Measurements from ENCODE around the gene TOR2A. TPM values are rescaled to one million over a fixed set of nuclear protein-coding genes. Genes with fewer than 3 reads are reported as not detected.
A peak's percentile ranks its signal among the peaks of the same experiment; 100 is the strongest.

The TOR2A gene
- total and polyA plus RNA-seq, 2 of the 8 experiments (the other 6 are each of a cell fraction or from before 2014, with no cell fraction given), result 18.7 to 24.9 TPM

DNA sequence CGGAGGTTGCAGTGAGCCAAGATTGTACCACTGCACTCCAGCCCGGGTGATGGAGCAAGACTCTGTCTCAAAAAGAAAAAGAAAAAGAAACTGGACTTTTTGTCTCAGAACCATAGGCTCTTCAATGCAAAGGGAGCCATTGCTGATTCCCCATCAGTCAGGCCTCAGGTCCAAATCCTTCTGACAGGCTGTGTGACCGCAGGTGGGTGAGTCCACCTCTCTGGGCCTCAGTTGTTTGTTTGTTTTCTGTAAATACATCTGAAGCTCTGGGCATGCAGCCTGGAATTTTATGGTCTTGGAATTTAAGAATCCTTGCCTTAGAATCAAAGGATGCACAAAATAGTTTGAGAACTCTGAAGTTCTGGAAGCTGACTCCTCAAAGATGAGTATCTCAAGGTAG is 21.1 kb upstream of the TOR2A start:
- no peak overlapping the region for H2BK12ac ChIP-seq (ENCODE audit: low read depth, low read length)
- FAIRE-seq, result no peak
- 88% methylated on average over 3 of the region's 3 CpGs; no CpG with 5 or more reads in 1 of the 2 experiments for WGBS, 2 experiments (ENCODE audit: extremely low coverage in 1 of 2, insufficient coverage in 1 of 2, insufficient read length in 1 of 2, insufficient replicate concordance in 2 of 2, low coverage in 1 of 2, low lambda C conversion rate in 2 of 2, missing lambda C conversion rate in 1 of 2)
- TF ChIP-seq, protein P1, sequence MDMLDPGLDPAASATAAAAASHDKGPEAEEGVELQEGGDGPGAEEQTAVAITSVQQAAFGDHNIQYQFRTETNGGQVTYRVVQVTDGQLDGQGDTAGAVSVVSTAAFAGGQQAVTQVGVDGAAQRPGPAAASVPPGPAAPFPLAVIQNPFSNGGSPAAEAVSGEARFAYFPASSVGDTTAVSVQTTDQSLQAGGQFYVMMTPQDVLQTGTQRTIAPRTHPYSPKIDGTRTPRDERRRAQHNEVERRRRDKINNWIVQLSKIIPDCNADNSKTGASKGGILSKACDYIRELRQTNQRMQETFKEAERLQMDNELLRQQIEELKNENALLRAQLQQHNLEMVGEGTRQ (IDR thresholded peaks at IDR 0.05; ENCODE audit: low read length), result no peak
- TF ChIP-seq, protein P2, sequence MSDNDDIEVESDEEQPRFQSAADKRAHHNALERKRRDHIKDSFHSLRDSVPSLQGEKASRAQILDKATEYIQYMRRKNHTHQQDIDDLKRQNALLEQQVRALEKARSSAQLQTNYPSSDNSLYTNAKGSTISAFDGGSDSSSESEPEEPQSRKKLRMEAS (IDR thresholded peaks at IDR 0.05), result no peak
- TF ChIP-seq POLR2A (IDR thresholded peaks at IDR 0.05; ENCODE audit: control extremely low read depth in 1 of 2, low read depth in 2 of 2, low read length in 2 of 2) (no peak), JUN (IDR thresholded peaks at IDR 0.05; ENCODE audit: low read depth, low read length) (no peak), RNF2 (IDR thresholded peaks at IDR 0.05; ENCODE audit: borderline replicate concordance, low read depth, low read length, missing control alignments, poor library complexity, severe bottlenecking) (no peak), RAD21 (IDR thresholded peaks at IDR 0.05 in 1 of 2, conservative IDR thresholded peaks at IDR 0.05 in 1 of 2; ENCODE audit: low read depth in 2 of 2, low read length in 2 of 2) (no peak), RXRA (IDR thresholded peaks at IDR 0.05; ENCODE audit: insufficient read depth, low read depth, low read length) (no peak), SIX5 (IDR thresholded peaks at IDR 0.05; ENCODE audit: low read depth, low read length) (no peak)
- TF ChIP-seq, protein P3, sequence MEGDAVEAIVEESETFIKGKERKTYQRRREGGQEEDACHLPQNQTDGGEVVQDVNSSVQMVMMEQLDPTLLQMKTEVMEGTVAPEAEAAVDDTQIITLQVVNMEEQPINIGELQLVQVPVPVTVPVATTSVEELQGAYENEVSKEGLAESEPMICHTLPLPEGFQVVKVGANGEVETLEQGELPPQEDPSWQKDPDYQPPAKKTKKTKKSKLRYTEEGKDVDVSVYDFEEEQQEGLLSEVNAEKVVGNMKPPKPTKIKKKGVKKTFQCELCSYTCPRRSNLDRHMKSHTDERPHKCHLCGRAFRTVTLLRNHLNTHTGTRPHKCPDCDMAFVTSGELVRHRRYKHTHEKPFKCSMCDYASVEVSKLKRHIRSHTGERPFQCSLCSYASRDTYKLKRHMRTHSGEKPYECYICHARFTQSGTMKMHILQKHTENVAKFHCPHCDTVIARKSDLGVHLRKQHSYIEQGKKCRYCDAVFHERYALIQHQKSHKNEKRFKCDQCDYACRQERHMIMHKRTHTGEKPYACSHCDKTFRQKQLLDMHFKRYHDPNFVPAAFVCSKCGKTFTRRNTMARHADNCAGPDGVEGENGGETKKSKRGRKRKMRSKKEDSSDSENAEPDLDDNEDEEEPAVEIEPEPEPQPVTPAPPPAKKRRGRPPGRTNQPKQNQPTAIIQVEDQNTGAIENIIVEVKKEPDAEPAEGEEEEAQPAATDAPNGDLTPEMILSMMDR (IDR thresholded peaks at IDR 0.05; ENCODE audit: control extremely low read depth in 1 of 3, insufficient read depth in 1 of 3, low read depth in 1 of 3, low read length in 3 of 3), result no peak

More for the DNA sequence above, 21.1 kb upstream of the TOR2A start:
- ChIA-PET CTCF (ENCODE audit: partially characterized antibody) (interaction anchor here (0.6 to 3.5 kb wide), 5 partner anchors 9 to 1135 kb away, joined by 3 to 18 read pairs (median 3); partner anchors contain the start of gene SH2D3C), POLR2A (ENCODE audit: partially characterized antibody) (interaction anchor here (1.3 to 1.8 kb wide), 3 partner anchors 8 to 33 kb away, joined by 3 to 5 read pairs (median 4); no protein-coding TSS in a partner anchor)
- H3K4me3 ChIP-seq (ENCODE audit: extremely low read depth in 1 of 4, insufficient read depth in 2 of 4, low read depth in 3 of 4, low read length in 4 of 4), result no peak overlapping the region
- no peak overlapping the region for H3K14ac ChIP-seq (ENCODE audit: insufficient read length)
- no peak overlapping the region for H2AFZ ChIP-seq (ENCODE audit: low read length)
- H3K79me2 ChIP-seq (ENCODE audit: control insufficient read depth in 1 of 2, insufficient read depth in 2 of 2, low read length in 2 of 2), result no peaks in the 10 kb centered on the region
- no peaks in the 10 kb centered on the region for H3K9me3 ChIP-seq (ENCODE audit: insufficient read depth in 2 of 2, low read depth in 1 of 2, low read length in 1 of 2)
- no peak overlapping the region for H2BK20ac ChIP-seq (ENCODE audit: low read length)
- no peak overlapping the region for H4K5ac ChIP-seq (ENCODE audit: insufficient read length, low read depth, low read length)
- peaks cover 0 to 4% (median 1%) of the 10 kb centered on the region in 4 experiments; a peak in 4 of 7 replicates for H3K4me1 ChIP-seq (replicated peaks in 1 of 4; ENCODE audit: control insufficient read depth in 3 of 4, insufficient read depth in 4 of 4, low read length in 3 of 4)
- H2BK15ac ChIP-seq (ENCODE audit: low read length), result no peak overlapping the region
- H4K91ac ChIP-seq (replicated peaks; ENCODE audit: insufficient read length, low read length), result no peak overlapping the region
- no peak overlapping the region for H3K56ac ChIP-seq (replicated peaks; ENCODE audit: insufficient read length, low read depth, low read length)
- no peak overlapping the region for H3K18ac ChIP-seq (ENCODE audit: extremely low read depth, low read length)
- H4K8ac ChIP-seq (ENCODE audit: extremely low read depth, insufficient read depth, low read length), result no peak overlapping the region
- H3K27ac ChIP-seq (ENCODE audit: low read depth, low read length), result no peak overlapping the region
- no peak overlapping the region for H3K4ac ChIP-seq (replicated peaks; ENCODE audit: insufficient read length, low read depth, low read length)
- no peak overlapping the region for H2AK5ac ChIP-seq (ENCODE audit: low read depth, low read length)
- DNase-seq (ENCODE audit: low read depth in 1 of 2, low spot score in 2 of 2), result no peak
- no peak overlapping the region for H3K23ac ChIP-seq (ENCODE audit: insufficient read length)
- H3K36me3 ChIP-seq (ENCODE audit: control insufficient read depth in 2 of 4, insufficient read depth in 4 of 4, low read length in 3 of 4), result no peaks in the 10 kb centered on the region
- H2BK5ac ChIP-seq (ENCODE audit: low read depth, low read length), result no peak overlapping the region
- H3K27me3 ChIP-seq (replicated peaks in 1 of 4; ENCODE audit: control insufficient read depth in 3 of 4, extremely low read depth in 1 of 4, insufficient read depth in 3 of 4, low read length in 3 of 4), result peaks cover 0 to 16% (median 8%) of the 10 kb centered on the region in 4 experiments; a peak in 6 of 7 replicates
- H3K79me1 ChIP-seq (ENCODE audit: low read depth, low read length), result no peaks in the 10 kb centered on the region
- peaks cover 3 to 17% of the 10 kb centered on the region in 2 experiments for H4K20me1 ChIP-seq (replicated peaks in 1 of 2; ENCODE audit: control insufficient read depth in 1 of 2, insufficient read depth in 2 of 2, low read length in 2 of 2)
- peaks cover 13% of the 10 kb centered on the region; the same call in 1 of the 2 replicates for H3K23me2 ChIP-seq (ENCODE audit: low read depth, low read length)
- H3K4me2 ChIP-seq (ENCODE audit: insufficient read depth in 1 of 2, low read depth in 2 of 2, low read length in 2 of 2), result peak overlapping the region in 1 of 2 experiments; percentile 80; a peak in 1 of 4 replicates
- no peak overlapping the region for H2BK120ac ChIP-seq (replicated peaks; ENCODE audit: low read depth, low read length)
- H3K9ac ChIP-seq (replicated peaks in 1 of 4; ENCODE audit: extremely low read depth in 1 of 4, low read depth in 3 of 4, low read length in 3 of 4), result no peak overlapping the region
